DMS53 (cell line): ENCODE results near the gene STMP1.
A peak's percentile ranks its signal among the peaks of the same experiment; 100 is the strongest.
"Not testable (repeated sequence)": the region's sequence is repeated elsewhere in the genome, so short reads cannot be mapped to it uniquely, and the experiment has no call there.

Experiments used
- DNase-seq: peaks from one replicate; lab custom pipeline; 2025; lab: John Stamatoyannopoulos, UW

STMP1 gene

GRCh38 chr7:135664046-135664589 lies 1.8 kb downstream of the STMP1 start:
- no peak for DNase-seq

DNA sequence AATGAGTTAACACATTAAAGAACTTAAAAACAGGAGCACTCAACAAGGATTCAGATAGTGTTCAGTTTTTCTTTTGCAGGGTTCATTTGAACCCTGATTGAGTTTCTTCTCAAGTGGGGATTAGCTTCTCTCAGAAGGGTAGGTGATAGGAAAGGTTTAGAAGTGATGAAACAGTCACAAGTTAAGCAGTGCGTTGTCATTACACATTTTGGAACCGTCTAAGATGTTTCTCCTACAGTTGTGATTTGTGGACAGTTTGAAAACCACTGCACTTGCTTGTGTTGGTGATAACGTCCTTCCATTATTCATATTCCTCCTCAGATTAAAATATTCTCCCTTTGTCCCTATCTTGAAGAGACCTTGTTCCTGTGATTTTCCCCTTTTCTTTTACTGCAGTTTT lies 2.7 kb downstream of the STMP1 start:
- no peak for DNase-seq

- DNase-seq = no peak
Measured at GRCh38 chr7:135666156-135666555, 3.8 kb downstream of the STMP1 start.

- DNase-seq = no peak
Measured at GRCh38 chr7:135666846-135667245, 4.5 kb downstream of the STMP1 start.

- DNase-seq = not testable (repeated sequence)
Measured at GRCh38 chr7:135667626-135668025, 5.3 kb downstream of the STMP1 start.

DNA sequence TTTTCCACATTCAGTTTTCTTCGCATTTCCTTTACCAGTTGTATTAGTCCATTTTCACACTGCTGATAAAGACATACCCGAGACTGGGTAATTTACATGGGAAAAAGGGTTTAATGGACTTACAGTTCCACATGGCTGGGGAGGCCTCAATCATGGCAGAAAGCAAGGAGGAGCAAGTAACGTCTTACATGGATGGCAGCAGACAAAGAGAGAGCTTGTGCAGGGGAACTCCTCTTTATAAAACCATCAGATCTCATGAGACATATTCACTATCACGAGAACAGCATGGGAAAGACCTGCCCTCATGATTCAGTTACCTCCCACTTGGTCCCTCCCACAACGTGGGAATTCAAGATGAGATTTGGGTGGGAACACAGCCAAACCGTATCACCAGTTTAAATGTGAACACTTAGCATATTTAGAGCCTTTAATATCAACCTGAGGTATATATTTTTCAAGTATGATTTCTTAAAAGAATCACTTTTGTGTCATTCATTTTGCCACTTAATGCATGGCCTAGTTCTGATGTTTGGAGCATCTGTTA lies 6.6 kb downstream of the STMP1 start:
- not testable (repeated sequence) for DNase-seq

GRCh38 chr7:135669774-135670173 lies 7.5 kb downstream of the STMP1 start:
- DNase-seq = no peak

- DNase-seq = no peak
Measured at GRCh38 chr7:135670179-135670578, 7.9 kb downstream of the STMP1 start.

GRCh38 chr7:135672560-135673359 lies 10.4 kb downstream of the STMP1 start:
- peak; percentile 79 for DNase-seq

- DNase-seq = no peak
Measured at GRCh38 chr7:135673360-135673706, 11.0 kb downstream of the STMP1 start.

DNA sequence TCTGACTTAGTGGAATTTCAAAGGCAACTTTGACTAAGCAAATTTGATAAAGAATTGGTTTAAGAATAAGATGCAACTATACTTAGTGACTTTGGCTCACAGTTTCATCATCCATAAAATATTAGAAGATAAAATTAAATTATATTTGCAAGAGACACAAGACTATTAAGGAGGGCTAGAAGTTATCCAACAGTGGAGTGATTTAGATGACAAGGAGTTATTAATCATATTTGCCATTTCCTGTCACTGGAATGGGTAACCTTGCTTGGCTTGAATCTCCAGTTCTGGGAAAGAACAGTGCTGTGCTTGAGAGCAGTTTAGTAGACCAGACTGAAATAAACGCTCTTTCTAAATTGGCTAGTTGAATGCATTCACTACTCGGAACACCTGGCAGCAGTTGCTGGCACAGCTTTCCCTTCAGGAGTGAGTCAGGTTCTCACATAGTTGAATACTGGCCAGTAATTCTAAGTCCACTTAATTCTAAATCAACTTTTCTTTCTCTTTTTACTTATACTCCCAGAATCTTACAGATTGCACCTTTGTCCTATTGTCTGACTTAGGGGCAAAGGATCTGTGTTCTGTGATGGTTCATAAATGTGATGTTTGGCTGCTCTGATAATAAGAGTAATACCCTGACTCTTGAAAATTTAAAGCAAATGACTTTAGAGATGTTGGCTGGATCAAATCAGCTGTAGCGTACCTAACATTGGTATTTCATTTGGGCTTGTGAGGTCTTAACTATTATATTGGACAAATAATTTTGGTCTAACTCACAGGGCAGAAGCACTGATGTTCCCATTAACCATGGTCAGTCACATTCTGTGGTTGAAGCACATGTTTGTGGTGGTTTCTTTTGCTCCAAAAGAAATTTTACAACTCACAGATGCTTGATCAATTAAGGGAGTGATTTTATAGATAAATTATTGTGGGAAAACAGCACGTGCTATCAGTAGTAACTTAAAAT lies 16.6 kb downstream of the STMP1 start:
- no peak for DNase-seq

- DNase-seq = no peak
Measured at GRCh38 chr7:135681762-135682161, 19.4 kb downstream of the STMP1 start.

- no peak for DNase-seq
Measured at GRCh38 chr7:135682191-135682590, 19.9 kb downstream of the STMP1 start.

GRCh38 chr7:135683609-135684008 lies 21.3 kb downstream of the STMP1 start:
- no peak for DNase-seq

DNA sequence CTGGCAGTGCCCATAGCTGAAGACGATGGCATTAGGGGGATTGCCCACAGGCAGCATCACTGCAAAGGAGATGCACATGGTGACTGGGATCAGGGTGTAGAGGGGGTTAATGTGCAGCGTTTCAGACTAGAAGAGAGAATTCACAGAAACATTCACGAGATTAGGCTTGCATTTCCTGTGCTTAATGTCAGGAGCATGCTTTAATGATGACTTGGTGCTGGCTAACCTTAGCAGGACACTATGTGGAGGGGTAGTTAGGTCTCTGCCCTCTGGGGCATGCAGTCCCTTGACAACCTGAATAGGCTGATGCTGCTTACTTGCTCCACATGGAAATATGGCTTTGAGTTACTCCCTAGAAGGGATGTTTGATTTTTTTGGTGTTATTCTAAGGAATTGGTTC lies 21.8 kb downstream of the STMP1 start:
- no peak for DNase-seq

GRCh38 chr7:135684699-135685098 lies 22.4 kb downstream of the STMP1 start:
- DNase-seq = no peak

DNA sequence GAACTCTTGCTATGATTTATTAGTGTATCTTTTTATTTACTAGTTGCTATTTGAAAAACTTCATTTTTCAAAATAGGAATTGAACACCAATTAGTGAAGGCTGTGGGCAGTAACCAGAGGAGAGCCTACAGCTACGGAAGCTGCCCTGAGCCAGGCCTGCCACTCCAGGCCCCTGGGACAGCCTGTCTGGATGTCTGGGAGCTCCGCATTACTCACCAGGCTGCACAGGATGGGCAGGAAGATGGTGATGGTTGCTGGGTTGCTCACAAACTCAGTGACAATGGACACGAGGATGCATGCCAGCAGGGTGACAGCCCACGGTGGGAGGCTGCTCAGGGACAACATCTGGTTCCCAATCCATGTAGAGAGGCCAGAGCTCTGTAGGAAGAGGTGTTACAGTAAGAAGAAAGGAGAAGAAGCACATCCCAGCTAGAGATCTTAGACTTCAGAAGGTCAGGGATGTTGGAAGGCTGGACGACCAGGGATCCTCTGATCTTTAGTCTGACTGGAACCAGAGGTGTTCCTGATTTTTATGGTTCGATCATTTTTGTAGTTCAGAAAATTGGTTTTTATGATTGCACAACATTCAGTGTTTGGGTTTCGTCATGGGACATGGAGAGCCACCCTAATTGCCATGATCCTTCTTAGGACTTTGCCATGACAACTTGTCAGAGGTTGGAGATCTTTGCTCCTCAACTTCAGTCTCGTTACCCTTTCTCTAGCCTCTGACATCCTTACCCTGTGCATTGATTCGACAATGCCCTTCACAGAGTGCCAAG lies 23.2 kb downstream of the STMP1 start:
- no peak for DNase-seq

GRCh38 chr7:135687466-135687865 lies 25.2 kb downstream of the STMP1 start:
- DNase-seq = no peak

DNA sequence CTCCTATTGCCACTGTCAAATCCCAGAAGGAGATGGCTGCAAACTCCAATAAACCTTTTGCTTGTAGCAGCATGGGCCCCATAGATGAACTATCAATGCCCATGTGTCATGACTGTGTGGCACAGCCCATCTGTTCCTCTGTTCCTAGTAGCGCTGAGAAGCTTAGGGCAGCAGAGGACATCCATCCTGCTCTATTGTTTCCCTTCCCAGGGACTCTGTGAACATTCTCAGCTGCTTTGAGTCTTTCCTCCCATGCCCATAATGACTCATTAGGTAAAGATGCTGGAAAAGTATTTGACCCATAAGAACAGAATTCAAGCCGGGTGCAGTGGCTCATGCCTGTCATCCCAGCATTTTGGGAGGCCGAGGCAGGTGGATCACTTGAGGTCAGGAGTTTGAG lies 28.3 kb downstream of the STMP1 start:
- DNase-seq = no peak

DNA sequence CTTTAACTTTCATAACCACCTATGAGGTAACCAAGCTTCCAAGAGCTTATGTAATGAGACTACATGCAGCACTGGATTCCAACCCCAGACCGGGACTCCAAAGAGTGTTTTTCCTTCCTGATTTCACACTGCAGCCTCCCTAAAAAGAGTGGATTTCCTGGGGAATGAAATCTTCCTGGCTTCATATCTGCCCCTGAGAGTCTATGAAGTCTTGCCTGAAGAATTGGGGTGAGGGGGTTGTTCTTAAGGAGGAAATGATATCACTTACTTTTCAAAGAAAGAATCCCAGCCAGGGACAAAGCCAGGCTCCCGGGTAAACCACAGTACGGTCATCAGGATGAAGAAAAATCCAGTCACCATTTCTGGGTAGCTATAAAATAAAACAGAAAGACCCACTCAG lies 29.7 kb downstream of the STMP1 start:
- DNase-seq = no peak

DNA sequence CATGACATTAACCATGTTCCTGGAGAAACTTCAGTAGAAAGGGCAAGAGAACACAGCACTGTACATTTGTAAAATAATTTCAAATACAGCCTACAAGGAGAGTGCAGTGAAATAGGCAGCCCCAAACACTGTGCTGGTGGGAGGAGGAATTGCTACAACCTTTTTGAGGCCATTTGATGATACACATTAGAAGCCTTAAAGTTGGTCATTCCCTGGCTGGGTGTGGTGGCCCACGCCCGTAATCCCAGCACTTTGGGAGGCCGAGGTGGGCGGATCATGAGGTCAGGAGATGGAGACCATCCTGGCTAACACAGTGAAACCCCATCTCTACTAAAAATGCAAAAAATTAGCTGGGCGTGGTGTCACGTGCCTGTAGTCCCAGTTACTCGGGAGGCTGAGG lies 30.3 kb downstream of the STMP1 start:
- not testable (repeated sequence) for DNase-seq

GRCh38 chr7:135693558-135693957 lies 31.2 kb downstream of the STMP1 start:
- no peak for DNase-seq
